ENCODE results near the gene ALG12. TPM values are rescaled to one million over a fixed set of nuclear protein-coding genes. Genes with fewer than 3 reads are reported as not detected.

The ALG12 gene
- polyA plus RNA-seq, 1 donor from 2014 or later = 14.3 TPM

- no peaks in the 10 kb centered on the region for H4K20me1 ChIP-seq (ENCODE audit: insufficient read depth)
- H2AFZ ChIP-seq (ENCODE audit: low read depth, low read length) = no peak overlapping the region
- H3K27me3 ChIP-seq (ENCODE audit: insufficient read depth, low read depth, low read length) = no peaks in the 10 kb centered on the region
- H3K9me2 ChIP-seq (ENCODE audit: insufficient read depth, low read length) = no peaks in the 10 kb centered on the region
- no peak overlapping the region for H3K4me2 ChIP-seq (ENCODE audit: low read length)
- no peaks in the 10 kb centered on the region for H3K79me2 ChIP-seq (replicated peaks; ENCODE audit: insufficient read depth, low read length)
- no peak overlapping the region for H3K27ac ChIP-seq (ENCODE audit: low read length)
- TF ChIP-seq MXI1 (conservative IDR thresholded peaks at IDR 0.05; ENCODE audit: poor library complexity, severe bottlenecking) (no peak), EZH2 (IDR thresholded peaks at IDR 0.05; ENCODE audit: borderline replicate concordance, insufficient read depth, low read length, poor library complexity, severe bottlenecking) (no peak)
- no peak overlapping the region for H3K9ac ChIP-seq (ENCODE audit: low read length)
- no peaks in the 10 kb centered on the region for H3K36me3 ChIP-seq (ENCODE audit: insufficient read depth, low read length)
- H3K9me3 ChIP-seq (ENCODE audit: low read length) = no peaks in the 10 kb centered on the region
- H3K4me3 ChIP-seq (ENCODE audit: low read length) = no peak overlapping the region
- no peaks in the 10 kb centered on the region for H3F3A ChIP-seq (ENCODE audit: insufficient read depth, low read length, poor library complexity, severe bottlenecking)
Observed at GRCh38 chr22:49948116-49948957, 30.1 kb upstream of the ALG12 start.

DNA sequence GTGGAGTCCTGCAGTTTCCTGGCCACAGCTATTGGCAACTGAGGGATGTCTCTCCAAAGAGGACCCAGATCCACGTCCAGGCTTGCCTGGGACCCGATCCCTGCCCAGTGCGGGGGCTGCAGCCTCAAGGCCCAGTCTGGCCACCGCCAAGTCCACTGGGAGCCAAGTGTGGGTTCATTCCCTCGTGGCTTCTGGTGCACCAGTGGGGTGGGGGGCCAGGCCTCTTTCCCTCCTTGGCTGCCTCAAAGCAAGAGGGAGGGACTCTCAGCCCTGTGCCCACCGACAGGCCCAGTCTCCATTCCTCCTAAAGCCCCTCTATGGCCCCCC lies 29.0 kb upstream of the ALG12 start:
- Histone ChIP-seq H3K79me2 (replicated peaks; ENCODE audit: insufficient read depth, low read length) (no peaks in the 10 kb centered on the region), H3K27ac (ENCODE audit: low read length) (no peak overlapping the region), H3K27me3 (ENCODE audit: insufficient read depth, low read depth, low read length) (no peaks in the 10 kb centered on the region), H3K36me3 (ENCODE audit: insufficient read depth, low read length) (no peaks in the 10 kb centered on the region), H3K4me2 (ENCODE audit: low read length) (no peak overlapping the region), H2AFZ (ENCODE audit: low read depth, low read length) (no peak overlapping the region), H3K9me3 (ENCODE audit: low read length) (no peaks in the 10 kb centered on the region), H3K4me3 (ENCODE audit: low read length) (no peak overlapping the region), H4K20me1 (ENCODE audit: insufficient read depth) (no peaks in the 10 kb centered on the region), H3K9ac (ENCODE audit: low read length) (no peak overlapping the region), H3F3A (ENCODE audit: insufficient read depth, low read length, poor library complexity, severe bottlenecking) (no peaks in the 10 kb centered on the region), H3K9me2 (ENCODE audit: insufficient read depth, low read length) (no peaks in the 10 kb centered on the region)
- TF ChIP-seq CTCF (IDR thresholded peaks at IDR 0.05; ENCODE audit: poor library complexity, severe bottlenecking) (no peak), RAD21 (conservative IDR thresholded peaks at IDR 0.05) (no peak)

GRCh38 chr22:49946612-49947295 lies 28.5 kb upstream of the ALG12 start:
- Histone ChIP-seq H3K27me3 (ENCODE audit: insufficient read depth, low read depth, low read length) (no peaks in the 10 kb centered on the region), H3K27ac (ENCODE audit: low read length) (no peak overlapping the region), H3K9ac (ENCODE audit: low read length) (no peak overlapping the region), H3K9me3 (ENCODE audit: low read length) (no peaks in the 10 kb centered on the region), H3K36me3 (ENCODE audit: insufficient read depth, low read length) (no peaks in the 10 kb centered on the region), H3K4me2 (ENCODE audit: low read length) (no peak overlapping the region), H3K9me2 (ENCODE audit: insufficient read depth, low read length) (no peaks in the 10 kb centered on the region), H3F3A (ENCODE audit: insufficient read depth, low read length, poor library complexity, severe bottlenecking) (no peaks in the 10 kb centered on the region), H4K20me1 (ENCODE audit: insufficient read depth) (no peaks in the 10 kb centered on the region), H2AFZ (ENCODE audit: low read depth, low read length) (no peak overlapping the region), H3K79me2 (replicated peaks; ENCODE audit: insufficient read depth, low read length) (no peaks in the 10 kb centered on the region), H3K4me3 (ENCODE audit: low read length) (no peak overlapping the region)
- TF ChIP-seq EP300 (conservative IDR thresholded peaks at IDR 0.05; ENCODE audit: poor library complexity, severe bottlenecking) (no peak), MXI1 (conservative IDR thresholded peaks at IDR 0.05; ENCODE audit: poor library complexity, severe bottlenecking) (no peak), EZH2 (IDR thresholded peaks at IDR 0.05; ENCODE audit: borderline replicate concordance, insufficient read depth, low read length, poor library complexity, severe bottlenecking) (no peak), CTCF (IDR thresholded peaks at IDR 0.05; ENCODE audit: poor library complexity, severe bottlenecking) (no peak), POLR2AphosphoS5 (IDR thresholded peaks at IDR 0.05) (no peak), SMC3 (conservative IDR thresholded peaks at IDR 0.05; ENCODE audit: poor library complexity) (no peak), RAD21 (conservative IDR thresholded peaks at IDR 0.05) (no peak), TAF1 (IDR thresholded peaks at IDR 0.05; ENCODE audit: low read depth) (no peak)
- TF ChIP-seq, protein P1, sequence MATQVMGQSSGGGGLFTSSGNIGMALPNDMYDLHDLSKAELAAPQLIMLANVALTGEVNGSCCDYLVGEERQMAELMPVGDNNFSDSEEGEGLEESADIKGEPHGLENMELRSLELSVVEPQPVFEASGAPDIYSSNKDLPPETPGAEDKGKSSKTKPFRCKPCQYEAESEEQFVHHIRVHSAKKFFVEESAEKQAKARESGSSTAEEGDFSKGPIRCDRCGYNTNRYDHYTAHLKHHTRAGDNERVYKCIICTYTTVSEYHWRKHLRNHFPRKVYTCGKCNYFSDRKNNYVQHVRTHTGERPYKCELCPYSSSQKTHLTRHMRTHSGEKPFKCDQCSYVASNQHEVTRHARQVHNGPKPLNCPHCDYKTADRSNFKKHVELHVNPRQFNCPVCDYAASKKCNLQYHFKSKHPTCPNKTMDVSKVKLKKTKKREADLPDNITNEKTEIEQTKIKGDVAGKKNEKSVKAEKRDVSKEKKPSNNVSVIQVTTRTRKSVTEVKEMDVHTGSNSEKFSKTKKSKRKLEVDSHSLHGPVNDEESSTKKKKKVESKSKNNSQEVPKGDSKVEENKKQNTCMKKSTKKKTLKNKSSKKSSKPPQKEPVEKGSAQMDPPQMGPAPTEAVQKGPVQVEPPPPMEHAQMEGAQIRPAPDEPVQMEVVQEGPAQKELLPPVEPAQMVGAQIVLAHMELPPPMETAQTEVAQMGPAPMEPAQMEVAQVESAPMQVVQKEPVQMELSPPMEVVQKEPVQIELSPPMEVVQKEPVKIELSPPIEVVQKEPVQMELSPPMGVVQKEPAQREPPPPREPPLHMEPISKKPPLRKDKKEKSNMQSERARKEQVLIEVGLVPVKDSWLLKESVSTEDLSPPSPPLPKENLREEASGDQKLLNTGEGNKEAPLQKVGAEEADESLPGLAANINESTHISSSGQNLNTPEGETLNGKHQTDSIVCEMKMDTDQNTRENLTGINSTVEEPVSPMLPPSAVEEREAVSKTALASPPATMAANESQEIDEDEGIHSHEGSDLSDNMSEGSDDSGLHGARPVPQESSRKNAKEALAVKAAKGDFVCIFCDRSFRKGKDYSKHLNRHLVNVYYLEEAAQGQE (IDR thresholded peaks at IDR 0.05; ENCODE audit: borderline replicate concordance) = no peak

All from neural cell (in vitro differentiated cells).